ENCODE results near the gene OOSP1.
"Not testable (repeated sequence)": the region's sequence is repeated elsewhere in the genome, so short reads cannot be mapped to it uniquely, and the experiment has no call there.

The OOSP1 gene, protein sequence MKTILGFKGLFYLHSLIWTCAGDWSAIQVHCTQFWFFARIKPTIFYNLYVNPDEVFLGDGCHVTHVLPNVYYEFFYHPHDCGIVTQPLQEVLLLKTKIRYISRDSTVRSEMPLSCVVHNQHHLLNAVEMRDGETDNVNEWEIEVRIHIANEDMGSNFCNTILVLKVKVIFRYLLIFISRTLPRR

DNA sequence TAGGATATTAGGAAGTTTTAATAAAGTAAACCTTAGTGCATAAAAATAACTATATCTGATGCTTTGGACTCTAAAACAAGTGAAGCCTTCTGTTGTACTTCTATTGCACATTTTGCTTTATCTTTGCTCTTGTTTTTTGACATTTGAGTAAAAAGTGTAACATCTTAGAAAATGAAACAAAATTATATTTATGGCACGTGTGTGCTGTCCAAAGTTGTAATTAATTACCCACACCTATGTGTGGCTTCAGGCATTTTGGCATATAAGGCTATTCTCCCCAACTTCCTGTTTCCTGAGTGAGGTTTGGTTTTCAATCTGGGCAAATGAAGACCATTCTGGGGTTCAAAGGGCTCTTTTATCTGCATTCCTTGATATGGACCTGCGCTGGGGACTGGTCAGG, at the start of gene OOSP1:
OOSP1 (plus strand) TSS at position 301 of the 400 bp plus-strand sequence; CDS start at position 324, 23 bp downstream.
- no peak for DNase-seq (ENCODE audit: low read depth)

DNA sequence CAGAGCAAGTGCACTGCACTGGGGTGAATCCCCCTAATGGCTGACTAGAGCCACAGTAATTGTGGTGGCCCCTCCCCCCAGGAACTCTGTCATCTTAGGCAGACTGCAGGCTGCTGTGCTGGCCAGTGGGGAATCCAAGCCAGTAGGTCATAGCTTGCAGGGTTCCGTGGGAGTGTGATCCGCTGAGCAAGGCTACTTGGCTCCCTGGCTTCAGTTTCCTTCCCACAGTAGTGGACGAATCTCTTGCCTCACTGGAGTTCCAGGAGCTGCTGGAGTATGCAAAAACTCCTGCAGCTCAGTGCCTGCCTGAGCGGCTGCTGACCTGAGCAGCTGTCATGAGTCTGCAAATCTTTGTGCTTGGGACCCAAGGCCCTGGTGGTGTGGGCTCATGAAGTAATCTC, 46.5 kb upstream of the OOSP1 start:
- no peak for DNase-seq (ENCODE audit: low read depth)

DNA sequence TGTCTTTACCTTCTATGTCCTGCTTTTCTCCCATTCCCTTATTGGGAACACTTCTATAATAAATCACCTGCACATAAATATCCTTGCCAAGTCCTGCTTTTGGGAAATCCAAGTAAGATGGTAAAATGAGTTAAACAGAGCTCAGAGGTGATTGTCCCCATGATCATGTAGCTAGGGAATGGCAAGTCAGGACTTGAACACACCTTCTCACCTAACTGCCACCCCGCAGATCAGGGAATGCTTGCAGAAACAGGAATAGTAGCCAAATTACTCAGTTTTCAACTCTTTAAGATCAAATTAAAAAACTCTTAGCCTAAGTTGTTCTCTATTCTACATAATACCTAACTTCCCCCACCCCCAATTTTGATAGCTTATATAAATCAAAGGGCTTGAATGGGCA, 43.6 kb upstream of the OOSP1 start:
- DNase-seq (ENCODE audit: low read depth), result no peak

DNA sequence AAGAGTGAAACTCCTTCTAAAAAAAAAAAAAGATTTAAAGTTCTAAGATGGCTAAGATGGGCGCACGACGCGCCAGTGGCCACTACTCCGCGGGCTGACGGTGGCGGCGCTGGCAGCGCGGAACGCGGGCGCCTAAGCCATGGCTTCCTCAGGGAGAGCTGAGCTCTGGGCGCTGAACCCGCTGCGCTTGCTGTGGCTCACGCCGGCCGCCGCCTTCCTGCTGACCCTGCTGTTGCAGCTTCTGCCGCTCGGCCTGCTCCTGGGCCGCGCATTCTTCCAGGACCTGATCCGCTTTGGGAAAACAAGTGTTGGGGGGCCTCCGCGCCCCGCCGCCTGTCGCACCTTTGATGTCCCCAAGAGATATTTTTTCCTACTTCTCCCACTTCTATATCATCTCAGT, 40.2 kb upstream of the OOSP1 start:
- DNase-seq (ENCODE audit: low read depth), result no peak

DNA sequence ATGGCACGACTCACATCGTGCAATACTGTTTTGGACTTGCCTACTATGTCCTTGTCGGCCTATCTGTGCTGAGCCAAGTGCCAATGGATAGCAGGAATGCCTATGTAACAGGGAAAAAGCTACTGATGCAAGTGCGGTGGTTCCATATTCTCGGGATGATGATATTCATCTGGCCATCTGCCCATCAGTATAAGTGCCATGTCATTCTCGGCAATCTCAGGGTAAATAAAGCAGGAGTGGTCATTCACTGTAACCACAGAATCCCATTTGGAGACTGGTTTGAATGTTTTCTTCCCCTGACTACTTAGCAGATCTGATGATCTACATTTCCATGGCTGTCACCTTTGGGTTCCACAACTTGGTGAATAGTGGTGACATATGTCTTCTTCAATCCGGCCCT, 39.6 kb upstream of the OOSP1 start:
- DNase-seq (ENCODE audit: low read depth), result no peak

DNA sequence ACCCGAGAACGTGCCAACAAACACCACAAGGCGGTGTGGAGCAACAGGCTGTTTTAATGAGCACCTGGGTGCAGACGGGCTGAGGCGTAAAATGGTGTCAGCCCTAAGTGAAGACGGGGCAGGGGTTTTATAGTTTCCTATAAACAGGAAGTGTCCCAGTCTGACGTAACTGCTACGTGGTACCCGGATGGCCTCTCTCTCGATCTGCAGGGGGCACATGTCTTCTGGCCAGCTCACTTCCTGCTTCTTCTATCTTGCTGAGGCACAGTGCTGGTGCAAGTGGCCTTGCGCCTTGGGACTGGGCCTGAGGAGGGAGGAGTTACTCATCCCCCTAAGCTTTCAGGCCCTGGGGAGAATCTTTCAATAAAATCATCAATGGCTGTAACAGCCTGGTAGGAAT, 38.7 kb upstream of the OOSP1 start:
- no peak for DNase-seq (ENCODE audit: low read depth)

DNA sequence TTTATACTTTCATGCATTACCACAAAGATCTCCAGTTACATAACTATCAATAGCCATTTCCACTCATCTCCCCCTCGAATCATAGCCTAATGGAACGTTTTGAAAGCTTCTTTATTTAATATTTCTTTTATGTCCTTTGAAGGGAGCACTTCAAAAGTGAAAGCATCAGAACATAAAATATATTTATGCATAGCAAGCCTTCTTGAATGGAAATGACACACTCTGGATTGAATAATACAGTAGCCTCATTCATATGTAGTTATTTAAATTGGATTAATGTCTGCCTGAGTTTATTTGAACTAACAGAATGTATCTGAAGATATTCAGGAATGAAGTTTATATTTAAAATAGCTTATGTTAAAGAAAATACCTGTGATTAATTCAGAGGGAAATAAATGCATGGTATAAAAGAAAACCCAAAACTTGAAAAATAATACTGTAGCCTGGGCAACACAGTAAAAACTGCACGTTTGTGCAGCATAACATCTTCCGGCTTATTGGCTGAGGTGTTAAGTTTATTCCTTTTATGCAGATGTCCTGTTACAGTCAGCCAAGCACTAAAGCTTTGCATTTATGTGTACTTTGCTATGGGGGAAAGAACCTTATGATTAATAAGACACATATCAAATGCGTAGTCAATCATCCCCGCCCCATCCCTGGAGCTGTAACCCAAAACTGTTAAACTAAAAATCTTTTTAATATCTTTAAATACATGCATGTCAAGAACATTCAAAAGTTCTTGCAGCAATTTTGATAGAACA, 37.7 kb upstream of the OOSP1 start:
- DNase-seq (ENCODE audit: low read depth), result no peak

DNA sequence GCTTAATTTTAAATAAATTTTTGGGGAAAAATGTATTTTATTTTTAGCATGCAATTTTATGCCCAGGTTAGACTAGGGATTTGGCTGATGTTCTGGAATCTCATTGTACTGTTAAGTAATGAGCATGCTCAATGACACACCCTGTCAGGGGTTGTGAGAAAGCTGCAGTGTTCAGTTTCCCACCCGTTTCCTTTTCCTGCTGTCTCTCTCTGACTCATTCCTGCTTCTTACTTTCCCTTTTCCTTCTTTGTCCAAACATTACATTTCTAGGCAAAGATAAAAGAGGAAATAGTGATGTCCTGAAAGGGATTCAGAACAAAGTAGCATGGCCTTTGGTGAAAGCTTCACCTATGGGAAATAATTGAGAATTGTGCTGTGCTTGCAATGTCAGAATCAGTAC, 36.9 kb upstream of the OOSP1 start:
- no peak for DNase-seq (ENCODE audit: low read depth)

DNA sequence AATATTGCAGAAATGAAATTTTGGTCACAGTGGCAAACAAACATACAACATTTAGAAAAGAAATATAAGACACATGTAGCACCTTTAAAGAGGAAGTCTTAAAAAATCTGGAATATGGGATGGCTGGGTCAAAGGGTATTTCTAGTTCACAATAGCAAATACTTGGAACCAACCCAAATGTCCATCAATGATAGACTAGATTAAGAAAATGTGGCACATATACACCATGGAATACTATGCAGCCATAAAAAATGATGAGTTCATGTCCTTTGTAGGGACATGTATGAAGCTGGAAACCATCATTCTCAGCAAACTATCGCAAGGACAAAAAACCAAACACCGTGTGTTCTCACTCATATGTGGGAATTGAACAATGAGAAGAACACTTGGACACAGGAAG, 34.7 kb upstream of the OOSP1 start:
- not testable (repeated sequence) for DNase-seq (ENCODE audit: low read depth)

DNA sequence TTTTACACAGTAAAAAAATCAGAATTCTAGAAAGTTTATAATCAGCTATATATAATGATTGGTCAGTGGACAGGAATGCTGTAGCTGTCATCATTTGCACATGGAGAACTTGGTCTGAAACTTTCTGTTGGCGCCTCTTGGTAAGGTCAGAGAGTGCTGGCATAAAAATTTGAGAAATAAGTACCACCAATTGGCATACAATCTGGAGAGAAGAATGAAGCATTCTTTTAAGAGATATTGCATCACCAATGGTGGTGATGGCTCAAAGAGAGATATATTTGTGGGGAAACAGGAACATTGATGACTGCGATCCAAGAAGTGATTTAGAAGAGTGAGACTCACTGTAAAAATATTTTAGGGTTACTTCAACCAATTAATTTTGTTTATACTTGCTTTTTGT, 19.8 kb upstream of the OOSP1 start:
- DNase-seq (ENCODE audit: low read depth), result peak; percentile 17

DNA sequence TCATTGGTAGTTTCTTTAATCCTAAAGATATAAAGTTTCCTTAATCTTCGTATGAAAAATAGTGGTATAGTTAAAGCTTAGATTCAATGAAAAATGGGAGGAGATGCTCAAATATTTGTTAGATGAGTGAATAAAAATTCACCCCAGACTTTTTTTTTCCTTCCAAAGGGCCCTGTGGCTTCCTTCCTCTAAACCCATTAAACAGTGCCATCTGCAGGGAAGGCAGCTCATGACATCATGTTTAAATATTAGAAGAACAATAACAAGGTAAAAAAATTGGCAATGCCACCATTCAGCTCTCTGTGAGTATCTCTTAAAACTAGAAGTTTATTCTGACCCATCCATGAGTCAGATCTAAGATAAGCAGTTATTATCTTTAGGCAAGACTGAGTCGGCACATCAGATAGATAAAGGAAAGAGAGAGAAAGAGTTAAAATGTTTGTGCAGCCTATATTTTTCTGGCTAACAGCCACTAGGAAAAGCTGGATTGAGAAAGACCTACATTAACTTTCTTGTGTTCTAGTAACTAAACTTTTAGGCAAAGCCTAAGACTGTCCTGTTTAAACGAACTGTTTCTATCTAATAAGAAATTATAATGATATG, 19.1 kb upstream of the OOSP1 start:
- peak; percentile 10 for DNase-seq (ENCODE audit: low read depth)

DNA sequence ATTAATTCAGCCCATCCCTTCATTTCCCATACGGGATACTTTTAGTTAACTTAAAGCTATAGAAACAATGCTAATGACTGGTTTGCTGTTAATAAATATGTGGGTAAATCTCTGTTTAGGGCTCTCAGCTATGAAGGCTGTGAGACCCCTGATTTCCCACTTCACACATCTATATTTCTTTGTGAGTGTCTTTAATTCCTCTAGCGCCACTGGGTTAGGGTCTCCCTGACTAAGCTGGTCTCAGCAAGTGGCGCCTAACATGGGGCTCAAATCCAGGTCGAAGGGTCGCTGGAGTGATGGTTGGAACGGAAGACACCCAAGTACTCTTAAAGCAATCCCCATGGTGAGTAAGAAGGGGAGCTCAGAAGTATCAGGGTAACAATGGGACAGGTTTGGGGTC, 14.4 kb upstream of the OOSP1 start:
- no peak for DNase-seq (ENCODE audit: low read depth)

DNA sequence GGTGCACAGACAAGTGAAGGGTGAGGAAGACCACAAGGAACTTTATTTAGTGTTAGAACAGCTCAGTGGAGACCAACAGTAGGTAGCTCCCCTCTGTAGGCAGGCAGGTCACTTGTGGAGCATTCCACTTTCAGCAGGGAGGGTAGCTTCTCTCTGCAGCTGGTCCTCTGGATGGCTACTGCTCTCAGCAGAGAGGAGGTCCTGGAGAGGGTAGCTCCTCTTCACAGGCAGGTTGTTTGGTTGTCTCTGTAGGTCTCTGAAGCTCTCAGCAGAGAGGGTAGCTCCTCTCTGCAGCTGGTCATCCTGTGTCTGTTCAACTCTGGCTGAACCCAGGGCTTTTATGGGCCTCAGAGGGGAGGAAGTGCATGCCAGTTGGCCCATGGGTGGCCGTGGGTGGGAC, 6.5 kb upstream of the OOSP1 start:
- DNase-seq (ENCODE audit: low read depth), result no peak

DNA sequence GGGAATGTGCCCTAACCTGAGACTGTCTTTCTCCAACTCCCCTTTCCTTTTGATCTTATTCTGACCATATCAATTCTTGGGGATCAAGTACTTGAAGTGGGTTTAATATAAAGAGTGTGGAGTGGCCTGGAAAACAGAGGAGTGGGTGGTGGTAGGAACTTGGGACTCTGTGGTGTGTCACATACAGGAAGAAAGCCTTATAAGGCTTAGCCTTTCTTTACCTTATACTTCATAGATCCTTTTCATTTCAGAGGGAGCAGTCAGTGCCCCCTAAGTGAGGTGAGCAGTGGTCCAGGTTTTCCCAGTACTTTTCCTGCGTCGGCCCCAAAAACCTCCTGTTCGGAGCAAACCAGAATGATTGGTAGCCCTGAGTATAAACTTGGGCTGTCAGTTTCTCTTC, 486 bp downstream of the OOSP1 start:
- no peak for DNase-seq (ENCODE audit: low read depth)

DNA sequence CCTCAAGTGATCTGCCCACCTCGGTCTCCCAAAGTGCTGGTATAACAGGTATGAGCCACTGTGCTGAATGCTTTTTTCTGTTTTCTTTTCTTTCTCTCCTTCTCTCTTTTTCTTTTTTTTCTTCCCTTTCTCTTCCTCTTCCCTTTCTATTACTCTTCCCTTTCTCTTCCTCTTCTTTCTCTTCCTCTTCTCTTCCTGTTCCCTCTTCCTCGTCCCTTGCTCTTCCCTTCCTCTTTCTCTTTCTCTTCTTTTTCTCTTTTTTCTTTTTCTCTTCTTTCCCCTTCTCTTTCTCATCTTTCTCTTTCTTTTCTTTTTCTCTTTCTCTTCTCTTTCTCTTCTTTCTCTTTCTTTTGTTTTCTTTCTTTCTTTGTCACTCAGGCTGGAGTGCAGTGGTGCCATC, 1.2 kb downstream of the OOSP1 start:
- DNase-seq (ENCODE audit: low read depth), result no peak

DNA sequence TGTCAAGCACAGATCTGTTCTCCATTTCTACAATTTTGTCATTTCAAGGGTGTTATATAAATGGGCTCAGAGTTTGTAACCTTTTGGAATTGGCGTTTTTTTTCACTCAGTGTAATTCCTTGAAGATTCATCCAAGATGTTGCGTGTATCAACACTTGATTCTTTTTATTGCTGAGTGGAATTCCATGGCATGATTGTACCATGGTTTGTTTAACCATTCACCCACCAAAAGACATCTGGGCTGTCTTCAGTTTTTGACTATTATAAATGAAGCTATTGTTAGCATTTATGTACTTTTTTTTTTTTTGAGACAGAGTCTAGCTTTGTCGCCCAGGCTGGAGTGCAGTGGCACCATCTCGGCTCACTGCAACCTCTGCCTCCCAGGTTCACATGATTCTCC, 2.9 kb downstream of the OOSP1 start:
- DNase-seq (ENCODE audit: low read depth), result no peak

DNA sequence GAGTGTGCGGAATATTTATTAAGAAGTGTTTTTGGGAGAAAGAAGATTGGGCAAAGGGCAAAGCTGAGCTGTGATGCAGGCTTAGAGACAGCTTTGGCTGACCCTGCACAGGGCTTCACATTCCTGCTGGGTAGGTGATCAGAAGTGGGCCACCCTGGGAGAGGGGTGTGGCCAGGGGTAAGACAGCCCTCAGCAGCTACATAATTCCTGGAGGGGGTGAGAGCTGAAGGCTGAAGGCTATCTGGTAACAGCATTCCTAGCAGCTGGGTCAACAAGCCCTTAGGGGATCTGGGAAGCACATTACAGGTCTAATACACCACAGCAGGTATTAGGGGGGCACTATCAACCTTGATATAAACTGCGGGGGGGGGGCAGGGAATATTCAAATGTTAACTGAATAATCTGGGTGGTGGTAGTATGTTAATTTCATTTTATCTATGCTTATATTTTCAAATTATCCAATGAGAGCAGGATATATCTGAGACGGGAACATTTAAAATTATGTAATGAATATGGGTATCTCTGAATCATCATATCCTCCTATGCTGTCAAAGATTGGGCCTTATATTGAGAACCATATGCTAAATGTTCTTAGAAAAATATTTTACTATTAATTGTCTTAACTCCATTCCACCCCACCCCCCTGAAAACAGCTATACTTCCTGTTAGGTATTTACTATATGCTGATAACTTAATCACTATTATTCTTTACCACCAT, 5.9 kb downstream of the OOSP1 start:
- DNase-seq (ENCODE audit: low read depth), result no peak

DNA sequence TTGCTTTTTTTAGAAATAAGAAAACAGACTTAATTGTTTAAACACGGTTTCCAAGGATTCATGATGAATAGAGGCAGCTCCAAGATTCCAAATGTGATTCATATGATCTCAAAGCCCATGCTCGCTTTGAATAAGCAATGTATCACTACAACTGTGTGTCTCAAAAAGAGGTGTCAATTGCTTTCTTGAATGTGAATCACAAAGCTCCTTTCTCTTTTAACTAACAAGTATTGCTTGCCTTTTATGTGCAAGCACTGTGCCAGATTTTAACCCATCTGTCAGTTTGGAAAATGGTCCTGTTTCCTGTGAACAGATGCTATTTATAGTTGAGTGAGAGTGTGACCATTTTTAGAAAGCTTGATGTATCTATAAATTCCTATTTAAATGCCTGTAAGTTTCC, 6.5 kb downstream of the OOSP1 start:
- no peak for DNase-seq (ENCODE audit: low read depth)

DNA sequence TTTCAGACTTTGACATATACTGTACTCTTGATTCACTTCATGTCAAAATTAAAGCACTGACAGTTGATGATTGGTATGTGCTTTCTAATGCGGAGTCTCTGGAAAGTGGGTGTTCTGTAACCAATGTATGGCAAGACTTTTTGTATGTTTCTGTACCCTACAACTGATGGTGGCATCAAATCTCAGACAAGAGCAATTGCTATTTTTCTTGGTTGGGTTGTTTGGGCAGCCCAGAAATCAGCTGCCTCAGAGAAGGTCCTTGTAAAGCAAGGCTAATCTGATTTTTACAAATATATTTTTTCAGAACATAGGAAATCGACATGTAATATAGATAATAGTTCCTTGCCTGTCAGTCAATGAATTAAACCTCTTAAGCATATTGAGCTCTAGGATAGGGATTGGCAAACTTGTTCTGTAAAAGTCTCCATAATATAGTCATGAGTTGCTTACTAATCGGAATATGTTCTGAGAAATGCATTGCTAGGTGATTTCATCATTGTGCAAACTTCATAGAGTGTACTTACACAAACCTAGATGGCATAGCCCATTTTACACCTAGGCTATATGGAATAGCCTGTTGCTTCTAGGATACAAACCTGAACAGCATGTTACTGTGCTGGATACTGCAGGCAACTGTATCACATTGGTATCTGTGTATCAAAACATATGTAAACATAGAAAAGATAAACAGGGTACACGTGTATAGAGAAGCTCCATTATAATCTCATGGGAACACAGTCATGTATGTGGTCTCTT, 15.4 kb downstream of the OOSP1 start:
- no peak for DNase-seq (ENCODE audit: low read depth)

DNA sequence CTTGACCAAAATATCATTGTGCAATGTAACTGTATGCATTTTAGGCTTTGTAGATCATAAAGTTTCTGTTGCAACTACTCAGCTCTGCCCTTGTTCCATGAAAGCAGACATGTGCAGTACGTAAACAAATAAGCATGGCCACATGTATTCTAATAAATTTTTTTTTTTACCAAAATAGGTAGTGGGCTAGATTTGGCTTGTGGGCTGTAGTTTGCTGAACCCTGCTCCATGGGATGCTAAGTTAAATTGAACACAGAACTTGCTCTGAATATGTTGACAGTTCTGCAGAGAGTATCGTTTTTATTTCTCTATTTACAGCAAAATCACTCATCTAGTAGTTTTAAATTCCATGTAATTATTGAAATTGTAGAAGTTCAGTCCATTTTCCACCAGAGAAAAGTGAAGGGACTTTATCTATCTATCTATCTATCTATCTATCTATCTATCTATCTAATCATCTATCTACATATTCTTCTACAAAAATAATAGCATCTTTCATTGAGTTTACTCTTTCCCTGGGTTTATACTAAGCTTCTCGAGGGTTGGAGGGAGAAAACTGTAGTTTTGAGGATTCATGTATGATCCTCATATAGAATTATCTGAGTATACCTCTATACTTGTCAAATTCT, 16.1 kb downstream of the OOSP1 start:
- DNase-seq (ENCODE audit: low read depth), result no peak

DNA sequence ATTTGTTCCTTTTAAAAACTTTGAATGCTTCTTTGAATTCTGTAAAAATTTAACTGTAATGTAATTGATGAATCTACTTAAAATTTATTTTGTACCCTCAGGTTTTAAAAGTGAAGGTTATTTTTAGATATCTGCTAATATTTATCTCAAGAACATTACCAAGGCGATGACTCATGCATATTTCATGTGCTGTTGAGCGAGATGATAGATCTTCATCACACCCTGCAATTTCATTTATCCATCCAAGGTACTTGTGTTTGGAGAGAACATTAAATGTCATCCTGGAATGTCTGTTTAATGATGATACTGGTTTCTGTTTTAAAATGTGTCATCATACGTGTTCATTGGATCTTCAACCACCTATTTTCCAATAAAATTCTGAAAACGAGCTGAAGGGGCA, 18.9 kb downstream of the OOSP1 start:
- DNase-seq (ENCODE audit: low read depth), result no peak

Measured in GM04504 (cell line).